H1 (cell line): Measurements from ENCODE around the gene NXPE1. TPM values are rescaled to one million over a fixed set of nuclear protein-coding genes. Genes with fewer than 3 reads are reported as not detected.

Experiments
- ATF2 ChIP-seq: IDR thresholded peaks from 2 replicates; pipeline ENCODE4 v1.6.1; 2012; ENCODE audit warnings: low read length, inconsistent platforms
- KDM4A ChIP-seq: IDR thresholded peaks from one replicate; pipeline ENCODE4 v1.7.1; 2012; ENCODE audit warnings: low read depth, mild to moderate bottlenecking, moderate library complexity, low read length, inconsistent platforms; ENCODE audit not compliant: severe bottlenecking
- NRF1 ChIP-seq: IDR thresholded peaks from 2 replicates; pipeline ENCODE4 v1.6.1; 2011; ENCODE audit warnings: mild to moderate bottlenecking, low read depth, low read length, improper control_type of control experiment
- polyA plus RNA-seq, 7 experiments: library from polyadenylated mRNA; depleted of rRNA in 3 of 7; stranded (reverse) in 5 of 7; unstranded in 2 of 7; fragments of >200 nt in 5 of 7; fragments of 200-250 nt in 2 of 7; gene quantifications; 1 replicate in 5 of 7; 2 replicates in 1 of 7; 4 replicates in 1 of 7; pipeline versions ENCODE4 v1.2.1 to v1.2.3, GENCODE V29; 2011 to 2013; ENCODE audit warnings: missing spikeins in 2 of 7, mixed read lengths in 2 of 7
- total RNA-seq: library from RNA; stranded (reverse); fragmentation: NEBNext Ultra II Directional; extraction: Animal tissue kit (Norgen Biotek cat#: 25700); gene quantifications from 2 replicates; pipeline ENCODE4 v1.2.1, GENCODE V29; 2021
- TF ChIP-seq, protein P1 (sequence below): IDR thresholded peaks from 2 replicates; pipeline ENCODE4 v1.6.1; 2012; ENCODE audit warnings: inconsistent platforms
- TF ChIP-seq, protein P2 (sequence below), 3 experiments: IDR thresholded peaks; 1 replicate in 2 of 3; 2 replicates in 1 of 3; pipeline versions ENCODE4 v1.5.1 to v1.6.1; 2011; ENCODE audit warnings: low read length in 3 of 3, mild to moderate bottlenecking in 3 of 3, inconsistent platforms in 2 of 3, low read depth in 1 of 3, moderate library complexity in 1 of 3; ENCODE audit not compliant: insufficient read depth in 1 of 3; ENCODE audit errors: control extremely low read depth in 1 of 3

Gene NXPE1
- total and polyA plus RNA-seq, 2 of the 8 experiments (the other 6 are each of a cell fraction or from before 2014, with no cell fraction given), result not detected

GRCh38 chr11:114559425-114560310 lies at the start of gene NXPE1 (continued):
- TF ChIP-seq KDM4A (no peak), ATF2 (no peak), NRF1 (no peak)
- TF ChIP-seq, protein P1, sequence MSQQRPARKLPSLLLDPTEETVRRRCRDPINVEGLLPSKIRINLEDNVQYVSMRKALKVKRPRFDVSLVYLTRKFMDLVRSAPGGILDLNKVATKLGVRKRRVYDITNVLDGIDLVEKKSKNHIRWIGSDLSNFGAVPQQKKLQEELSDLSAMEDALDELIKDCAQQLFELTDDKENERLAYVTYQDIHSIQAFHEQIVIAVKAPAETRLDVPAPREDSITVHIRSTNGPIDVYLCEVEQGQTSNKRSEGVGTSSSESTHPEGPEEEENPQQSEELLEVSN, result no peak
- TF ChIP-seq, protein P2, sequence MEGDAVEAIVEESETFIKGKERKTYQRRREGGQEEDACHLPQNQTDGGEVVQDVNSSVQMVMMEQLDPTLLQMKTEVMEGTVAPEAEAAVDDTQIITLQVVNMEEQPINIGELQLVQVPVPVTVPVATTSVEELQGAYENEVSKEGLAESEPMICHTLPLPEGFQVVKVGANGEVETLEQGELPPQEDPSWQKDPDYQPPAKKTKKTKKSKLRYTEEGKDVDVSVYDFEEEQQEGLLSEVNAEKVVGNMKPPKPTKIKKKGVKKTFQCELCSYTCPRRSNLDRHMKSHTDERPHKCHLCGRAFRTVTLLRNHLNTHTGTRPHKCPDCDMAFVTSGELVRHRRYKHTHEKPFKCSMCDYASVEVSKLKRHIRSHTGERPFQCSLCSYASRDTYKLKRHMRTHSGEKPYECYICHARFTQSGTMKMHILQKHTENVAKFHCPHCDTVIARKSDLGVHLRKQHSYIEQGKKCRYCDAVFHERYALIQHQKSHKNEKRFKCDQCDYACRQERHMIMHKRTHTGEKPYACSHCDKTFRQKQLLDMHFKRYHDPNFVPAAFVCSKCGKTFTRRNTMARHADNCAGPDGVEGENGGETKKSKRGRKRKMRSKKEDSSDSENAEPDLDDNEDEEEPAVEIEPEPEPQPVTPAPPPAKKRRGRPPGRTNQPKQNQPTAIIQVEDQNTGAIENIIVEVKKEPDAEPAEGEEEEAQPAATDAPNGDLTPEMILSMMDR (IDR thresholded peaks at IDR 0.05; ENCODE audit: control extremely low read depth in 1 of 3, insufficient read depth in 1 of 3, low read depth in 1 of 3, low read length in 3 of 3), result no peak
